Karpas-422 (cell line): ENCODE results near the gene HS6ST1. TPM values are rescaled to one million over a fixed set of nuclear protein-coding genes. Genes with fewer than 3 reads are reported as not detected.

Source experiments
- DNase-seq: peaks from one replicate; pipeline ENCODE4 v3.0.0-alpha.2; 2015
- H2AFZ ChIP-seq: fragments of 200-600 bp; sonication (generic); 2 replicates; pipeline ENCODE4 v1.6.1; 2014; ENCODE audit warnings: antibody characterized with exemption, low read length, mixed read lengths
- H3K27ac ChIP-seq: fragments of 200-600 bp; sonication (generic); 2 replicates; pipeline ENCODE4 v1.5.1; 2014; ENCODE audit warnings: mild to moderate bottlenecking, low read length, moderate library complexity
- H3K27me3 ChIP-seq: fragments of 200-600 bp; sonication (generic); 2 replicates; pipeline ENCODE4 v1.6.1; 2014; ENCODE audit warnings: low read length, mixed read lengths
- H3K36me3 ChIP-seq: fragments of 200-600 bp; sonication (generic); 2 replicates; pipeline ENCODE4 v1.6.1; 2014; ENCODE audit warnings: low read length, mixed read lengths; ENCODE audit not compliant: insufficient read depth
- H3K4me1 ChIP-seq: fragments of 200-600 bp; sonication (generic); 2 replicates; pipeline ENCODE4 v1.6.1; 2014; ENCODE audit warnings: mild to moderate bottlenecking, low read length, mixed read lengths
- H3K4me2 ChIP-seq: fragments of 200-600 bp; sonication (generic); 2 replicates; pipeline ENCODE4 v1.6.1; 2014; ENCODE audit warnings: low read length, low read depth, mild to moderate bottlenecking; ENCODE audit not compliant: poor library complexity, severe bottlenecking
- H3K4me3 ChIP-seq: fragments of 200-600 bp; sonication (generic); 2 replicates; pipeline ENCODE4 v1.5.1; 2014; ENCODE audit warnings: mild to moderate bottlenecking, antibody characterized with exemption, low read length, mixed read lengths
- H3K79me2 ChIP-seq: fragments of 200-600 bp; sonication (generic); 2 replicates; pipeline ENCODE4 v1.6.1; 2014; ENCODE audit warnings: mild to moderate bottlenecking, low read length, mixed read lengths
- H3K9ac ChIP-seq: fragments of 200-600 bp; sonication (generic); 2 replicates; pipeline ENCODE4 v1.6.0; 2014; ENCODE audit warnings: low read length
- H3K9me2 ChIP-seq: fragments of 200-600 bp; sonication (generic), shearing (Covaris generic); replicated peaks from 2 replicates; pipeline ENCODE4 v1.6.0; 2014; ENCODE audit warnings: mild to moderate bottlenecking, low read length, moderate library complexity; ENCODE audit not compliant: insufficient read depth
- H3K9me3 ChIP-seq: fragments of 300-700, 200-600 bp; sonication (generic); 2 replicates; pipeline ENCODE4 v1.6.1; 2014; ENCODE audit warnings: low read length, mixed read lengths
- H4K20me1 ChIP-seq: fragments of 200-600 bp; sonication (generic); 2 replicates; pipeline ENCODE4 v1.6.1; 2014; ENCODE audit warnings: mild to moderate bottlenecking, antibody characterized with exemption, low read length, low read depth; ENCODE audit not compliant: insufficient read depth
- total RNA-seq: library from RNA; depleted of rRNA; stranded (reverse); fragments of >200 nt; shearing (Covaris generic); gene quantifications from 2 replicates; pipeline ENCODE4 v1.2.3, GENCODE V29; 2014; ENCODE audit warnings: low replicate concordance

HS6ST1 gene
- total RNA-seq, 1 experiment from 2014 or later: 3.3 TPM

GRCh38 chr2:128276878-128277675 is 41.6 kb downstream of the HS6ST1 start:
- Histone ChIP-seq H3K4me3 (no peak overlapping the region), H3K36me3 (no peaks in the 10 kb centered on the region), H3K27me3 (no peaks in the 10 kb centered on the region), H3K9me2 (no peaks in the 10 kb centered on the region), H3K4me2 (no peak overlapping the region), H3K4me1 (peaks cover 6% of the 10 kb centered on the region), H4K20me1 (peaks cover 8% of the 10 kb centered on the region; the same call in 1 of the 2 replicates), H2AFZ (no peak overlapping the region), H3K9ac (no peak overlapping the region), H3K79me2 (no peaks in the 10 kb centered on the region), H3K9me3 (no peaks in the 10 kb centered on the region), H3K27ac (no peak overlapping the region)
- no peak for DNase-seq

DNA sequence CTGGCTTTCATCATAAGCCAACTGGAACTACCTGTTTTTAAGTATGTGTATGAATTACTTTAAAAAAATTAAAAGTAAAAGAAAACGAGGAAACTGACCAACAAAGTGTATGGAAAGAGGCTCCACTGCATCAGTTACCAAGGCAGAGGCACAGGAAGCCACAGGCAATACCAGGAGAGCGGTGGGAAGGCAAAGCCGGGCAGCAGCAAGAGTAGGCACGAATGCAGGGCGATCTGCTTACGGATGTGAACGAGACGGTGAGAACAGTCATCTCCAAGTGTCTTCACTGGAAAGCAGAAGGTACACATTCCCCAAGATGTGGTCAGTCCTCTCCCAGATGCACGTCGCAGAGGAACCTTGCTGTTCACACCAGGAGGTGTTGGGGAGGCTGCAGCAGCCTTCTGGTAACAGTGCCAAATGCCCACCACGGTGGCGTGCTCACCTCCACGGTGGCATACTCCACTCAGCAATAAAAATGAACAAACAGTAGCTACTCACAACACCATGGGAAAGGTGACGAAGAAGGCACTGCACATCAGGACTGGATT is 43.1 kb downstream of the HS6ST1 start:
- H3K36me3 ChIP-seq: no peaks in the 10 kb centered on the region
- no peak overlapping the region for H3K27ac ChIP-seq
- H3K4me1 ChIP-seq: no peaks in the 10 kb centered on the region
- no peak overlapping the region for H2AFZ ChIP-seq
- no peak overlapping the region for H3K9ac ChIP-seq
- no peaks in the 10 kb centered on the region for H3K9me3 ChIP-seq
- H4K20me1 ChIP-seq: peaks cover 8% of the 10 kb centered on the region; the same call in 1 of the 2 replicates
- H3K4me2 ChIP-seq: no peak overlapping the region
- H3K4me3 ChIP-seq: no peak overlapping the region
- DNase-seq: no peak
- H3K9me2 ChIP-seq: no peaks in the 10 kb centered on the region
- no peaks in the 10 kb centered on the region for H3K27me3 ChIP-seq
- no peaks in the 10 kb centered on the region for H3K79me2 ChIP-seq

GRCh38 chr2:128274218-128274617 is 44.5 kb downstream of the HS6ST1 start:
- H4K20me1 ChIP-seq: 0 out of 2 replicates have a peak, but pooled peaks cover 4% of the 10 kb centered on the region
- H3K36me3 ChIP-seq: no peaks in the 10 kb centered on the region
- no peak for DNase-seq
- no peak overlapping the region for H3K27ac ChIP-seq
- no peaks in the 10 kb centered on the region for H3K27me3 ChIP-seq
- no peak overlapping the region for H3K4me3 ChIP-seq
- no peaks in the 10 kb centered on the region for H3K79me2 ChIP-seq
- H3K4me1 ChIP-seq: no peaks in the 10 kb centered on the region
- no peak overlapping the region for H3K4me2 ChIP-seq
- H3K9me2 ChIP-seq: no peaks in the 10 kb centered on the region
- H3K9ac ChIP-seq: no peak overlapping the region
- H3K9me3 ChIP-seq: no peaks in the 10 kb centered on the region
- H2AFZ ChIP-seq: no peak overlapping the region

GRCh38 chr2:128273469-128274081 is 45.1 kb downstream of the HS6ST1 start:
- Histone ChIP-seq H3K27ac (no peak overlapping the region), H3K9ac (no peak overlapping the region), H4K20me1 (0 out of 2 replicates have a peak, but pooled peaks cover 4% of the 10 kb centered on the region), H3K4me2 (no peak overlapping the region), H3K4me1 (no peaks in the 10 kb centered on the region), H3K4me3 (no peak overlapping the region), H3K79me2 (no peaks in the 10 kb centered on the region), H3K27me3 (no peaks in the 10 kb centered on the region), H3K9me3 (no peaks in the 10 kb centered on the region), H3K9me2 (no peaks in the 10 kb centered on the region), H3K36me3 (no peaks in the 10 kb centered on the region), H2AFZ (no peak overlapping the region)
- DNase-seq: no peak

- Histone ChIP-seq H3K9ac (no peak overlapping the region), H3K4me1 (no peaks in the 10 kb centered on the region), H4K20me1 (no peaks in the 10 kb centered on the region), H3K4me3 (no peak overlapping the region), H3K4me2 (no peak overlapping the region), H2AFZ (no peak overlapping the region), H3K27me3 (no peaks in the 10 kb centered on the region), H3K9me3 (no peaks in the 10 kb centered on the region), H3K9me2 (no peaks in the 10 kb centered on the region), H3K27ac (no peak overlapping the region), H3K36me3 (no peaks in the 10 kb centered on the region), H3K79me2 (no peaks in the 10 kb centered on the region)
- no peak for DNase-seq
Measured at GRCh38 chr2:128272601-128273468, 45.8 kb downstream of the HS6ST1 start.

DNA sequence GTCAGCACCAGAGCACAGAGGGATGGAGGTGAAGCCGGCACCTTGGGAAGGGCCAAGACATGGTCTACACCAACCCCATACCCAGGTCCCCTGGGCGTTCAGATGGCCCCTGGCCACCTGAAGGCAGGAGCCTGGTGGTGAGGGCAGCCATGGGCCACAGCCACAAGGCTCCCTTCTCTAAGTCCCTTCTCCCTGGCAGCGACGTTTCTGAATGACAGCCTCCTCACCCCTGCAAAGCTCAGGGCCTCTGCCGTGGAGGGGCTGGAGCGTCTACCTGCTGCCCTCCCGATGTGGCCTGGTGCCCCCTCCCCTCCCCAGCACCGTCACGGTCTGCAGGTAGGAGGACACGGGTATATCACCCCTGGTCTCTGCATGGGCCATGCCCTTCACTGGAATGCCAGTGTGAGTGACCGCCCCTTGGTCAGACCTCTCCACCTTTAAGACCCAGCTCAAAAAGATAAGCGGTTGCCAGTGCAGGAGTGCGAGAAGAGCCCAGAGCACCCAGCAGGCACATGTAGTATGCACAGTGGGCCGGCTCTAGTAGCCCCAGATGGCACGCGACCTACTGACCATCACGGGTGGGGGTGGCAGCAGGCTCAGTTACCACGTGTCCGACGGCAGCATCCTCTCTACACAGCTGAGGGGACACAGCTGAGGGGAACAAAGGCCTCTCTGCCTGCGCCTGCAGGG is 46.6 kb downstream of the HS6ST1 start:
- Histone ChIP-seq H3K9me3 (no peaks in the 10 kb centered on the region), H3K27me3 (no peaks in the 10 kb centered on the region), H2AFZ (no peak overlapping the region), H3K4me1 (no peaks in the 10 kb centered on the region), H3K4me2 (no peak overlapping the region), H4K20me1 (no peaks in the 10 kb centered on the region), H3K79me2 (no peaks in the 10 kb centered on the region), H3K36me3 (no peaks in the 10 kb centered on the region), H3K27ac (no peak overlapping the region), H3K4me3 (no peak overlapping the region), H3K9me2 (no peaks in the 10 kb centered on the region), H3K9ac (no peak overlapping the region)
- DNase-seq: no peak

DNA sequence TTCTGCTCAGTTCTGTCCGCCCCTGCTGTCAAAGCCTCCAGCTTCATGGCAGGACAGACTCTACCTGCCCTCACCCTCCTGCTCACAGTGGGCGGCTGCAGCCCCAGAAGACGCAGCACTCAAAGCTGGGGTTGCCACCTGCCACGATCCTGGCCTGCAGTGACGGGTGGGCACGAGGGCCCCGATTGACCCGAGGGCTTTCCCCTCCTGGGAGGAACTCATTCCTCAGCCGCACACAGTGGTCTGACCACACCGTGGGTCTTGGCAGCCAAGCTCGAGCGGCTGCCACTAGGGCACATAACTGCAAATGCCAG is 47.1 kb downstream of the HS6ST1 start:
- Histone ChIP-seq H3K4me1 (no peaks in the 10 kb centered on the region), H3K27me3 (no peaks in the 10 kb centered on the region), H3K4me2 (no peak overlapping the region), H3K9ac (no peak overlapping the region), H3K9me2 (no peaks in the 10 kb centered on the region), H3K79me2 (no peaks in the 10 kb centered on the region), H3K9me3 (no peaks in the 10 kb centered on the region), H4K20me1 (no peaks in the 10 kb centered on the region), H2AFZ (no peak overlapping the region), H3K27ac (no peak overlapping the region), H3K36me3 (no peaks in the 10 kb centered on the region), H3K4me3 (no peak overlapping the region)
- DNase-seq: no peak
